Progenitor cell of endocrine pancreas (in vitro differentiated cells): ENCODE results near the gene GALNT2. TPM values are rescaled to one million over a fixed set of nuclear protein-coding genes. Genes with fewer than 3 reads are reported as not detected.

Experiments
- DNase-seq: peaks from one replicate; pipeline ENCODE4 v3.0.0; 2021; ENCODE audit warnings: low spot score; ENCODE audit not compliant: unreplicated experiment
- H3K27ac Mint-ChIP-seq: 2 replicates; pipeline ENCODE4 v1.8.0; 2021; ENCODE audit warnings: mild to moderate bottlenecking, moderate library complexity, mixed read lengths
- H3K27me3 Mint-ChIP-seq: 2 replicates; pipeline ENCODE4 v1.8.0; 2021; ENCODE audit warnings: mixed read lengths
- H3K36me3 Mint-ChIP-seq: 2 replicates; pipeline ENCODE4 v1.8.0; 2022; ENCODE audit warnings: mixed read lengths; ENCODE audit not compliant: insufficient read depth
- H3K4me1 Mint-ChIP-seq: 2 replicates; pipeline ENCODE4 v1.8.0; 2021; ENCODE audit warnings: low read depth, mixed read lengths
- H3K4me3 Mint-ChIP-seq: 2 replicates; pipeline ENCODE4 v1.8.0; 2021; ENCODE audit warnings: low read depth, mild to moderate bottlenecking, moderate library complexity, mixed read lengths
- H3K9me3 Mint-ChIP-seq: 2 replicates; pipeline ENCODE4 v1.8.0; 2021; ENCODE audit warnings: low read depth, mixed read lengths
- total RNA-seq: library from RNA; stranded (reverse); gene quantifications from 2 replicates; pipeline ENCODE4 v1.2.1, GENCODE V29; 2021
- TF ChIP-seq, protein P1 (sequence below): fragments of 200-600 bp; sonication (generic); IDR thresholded peaks from one replicate; pipeline ENCODE4 v1.5.0; 2021; ENCODE audit warnings: antibody characterized with exemption, mild to moderate bottlenecking; ENCODE audit not compliant: unreplicated experiment

The GALNT2 gene
- total RNA-seq, 1 donor from 2014 or later = 95.2 TPM

DNA sequence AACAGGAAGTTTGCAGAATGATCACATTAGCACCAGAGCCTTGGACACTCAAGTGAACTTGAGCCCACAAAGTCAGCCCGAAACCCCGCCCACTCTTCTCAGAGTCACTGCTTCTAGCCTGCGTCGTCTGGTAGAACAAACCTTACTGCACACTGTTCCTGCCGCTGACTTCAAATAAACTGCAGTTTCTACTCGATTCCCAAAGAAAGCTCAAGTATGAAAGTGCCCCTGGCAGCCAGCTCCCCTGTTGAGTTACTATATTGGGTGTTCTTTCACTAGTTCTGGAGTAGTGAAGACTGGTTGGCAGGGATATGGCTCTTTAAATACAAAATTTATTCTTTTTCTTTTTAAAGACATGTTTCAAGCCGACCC, 164.7 kb downstream of the GALNT2 start:
- Mint-ChIP-seq H3K4me1 (peaks cover 9% of the 10 kb centered on the region), H3K27ac (peak overlapping the region; percentile 5), H3K9me3 (no peaks in the 10 kb centered on the region), H3K27me3 (no peaks in the 10 kb centered on the region), H3K36me3 (no peaks in the 10 kb centered on the region), H3K4me3 (no peak overlapping the region)
- TF ChIP-seq, protein P1, sequence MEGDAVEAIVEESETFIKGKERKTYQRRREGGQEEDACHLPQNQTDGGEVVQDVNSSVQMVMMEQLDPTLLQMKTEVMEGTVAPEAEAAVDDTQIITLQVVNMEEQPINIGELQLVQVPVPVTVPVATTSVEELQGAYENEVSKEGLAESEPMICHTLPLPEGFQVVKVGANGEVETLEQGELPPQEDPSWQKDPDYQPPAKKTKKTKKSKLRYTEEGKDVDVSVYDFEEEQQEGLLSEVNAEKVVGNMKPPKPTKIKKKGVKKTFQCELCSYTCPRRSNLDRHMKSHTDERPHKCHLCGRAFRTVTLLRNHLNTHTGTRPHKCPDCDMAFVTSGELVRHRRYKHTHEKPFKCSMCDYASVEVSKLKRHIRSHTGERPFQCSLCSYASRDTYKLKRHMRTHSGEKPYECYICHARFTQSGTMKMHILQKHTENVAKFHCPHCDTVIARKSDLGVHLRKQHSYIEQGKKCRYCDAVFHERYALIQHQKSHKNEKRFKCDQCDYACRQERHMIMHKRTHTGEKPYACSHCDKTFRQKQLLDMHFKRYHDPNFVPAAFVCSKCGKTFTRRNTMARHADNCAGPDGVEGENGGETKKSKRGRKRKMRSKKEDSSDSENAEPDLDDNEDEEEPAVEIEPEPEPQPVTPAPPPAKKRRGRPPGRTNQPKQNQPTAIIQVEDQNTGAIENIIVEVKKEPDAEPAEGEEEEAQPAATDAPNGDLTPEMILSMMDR = no peak
- no peak for DNase-seq

DNA sequence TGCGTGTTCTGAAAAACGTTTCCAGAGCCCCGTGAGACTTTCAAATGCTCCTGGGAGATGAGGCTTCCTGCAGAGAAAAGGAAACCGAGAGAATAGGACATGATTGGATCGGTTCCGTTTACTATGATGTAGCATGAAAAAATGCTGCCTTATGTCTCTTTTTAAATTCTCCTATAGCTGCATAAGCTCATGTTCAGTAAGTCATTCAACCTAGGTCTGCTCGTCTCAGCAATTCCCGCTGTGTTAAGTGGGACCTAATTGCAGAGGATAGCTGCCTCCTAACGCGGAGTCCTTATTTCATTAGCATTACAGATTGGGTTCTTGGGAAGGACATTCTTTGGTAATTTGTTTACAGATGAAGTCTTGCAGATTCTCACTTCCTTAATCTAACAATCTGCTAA, 165.3 kb downstream of the GALNT2 start:
- H3K9me3 Mint-ChIP-seq = no peaks in the 10 kb centered on the region
- H3K36me3 Mint-ChIP-seq = no peaks in the 10 kb centered on the region
- no peaks in the 10 kb centered on the region for H3K27me3 Mint-ChIP-seq
- DNase-seq = no peak
- H3K4me1 Mint-ChIP-seq = peaks cover 9% of the 10 kb centered on the region
- H3K4me3 Mint-ChIP-seq = no peak overlapping the region
- no peak overlapping the region for H3K27ac Mint-ChIP-seq
- TF ChIP-seq, protein P1 = no peak

DNA sequence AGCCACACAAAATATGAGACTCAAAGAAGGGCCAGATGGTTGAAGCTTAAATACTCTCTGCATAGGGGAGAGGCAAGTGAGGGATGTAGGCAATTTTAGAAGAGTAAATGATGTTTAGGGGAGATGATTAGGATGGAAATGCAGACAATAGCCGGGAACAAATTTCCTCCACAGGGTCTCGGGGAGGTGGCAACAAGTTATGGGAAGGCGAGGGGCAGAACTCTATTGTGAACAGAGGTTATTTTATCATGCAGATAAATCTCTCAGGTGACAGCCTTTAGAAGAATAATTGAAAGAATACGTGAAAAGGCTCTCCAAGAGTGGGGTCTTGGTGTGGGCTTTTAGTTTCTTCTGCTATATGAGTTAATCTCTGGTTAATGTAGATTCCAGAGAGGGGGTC, 166.7 kb downstream of the GALNT2 start:
- no peak overlapping the region for H3K4me3 Mint-ChIP-seq
- H3K27ac Mint-ChIP-seq = no peak overlapping the region
- peaks cover 2% of the 10 kb centered on the region for H3K36me3 Mint-ChIP-seq
- TF ChIP-seq, protein P1 = no peak
- no peak for DNase-seq
- H3K9me3 Mint-ChIP-seq = no peaks in the 10 kb centered on the region
- H3K4me1 Mint-ChIP-seq = peaks cover 9% of the 10 kb centered on the region
- H3K27me3 Mint-ChIP-seq = no peaks in the 10 kb centered on the region

DNA sequence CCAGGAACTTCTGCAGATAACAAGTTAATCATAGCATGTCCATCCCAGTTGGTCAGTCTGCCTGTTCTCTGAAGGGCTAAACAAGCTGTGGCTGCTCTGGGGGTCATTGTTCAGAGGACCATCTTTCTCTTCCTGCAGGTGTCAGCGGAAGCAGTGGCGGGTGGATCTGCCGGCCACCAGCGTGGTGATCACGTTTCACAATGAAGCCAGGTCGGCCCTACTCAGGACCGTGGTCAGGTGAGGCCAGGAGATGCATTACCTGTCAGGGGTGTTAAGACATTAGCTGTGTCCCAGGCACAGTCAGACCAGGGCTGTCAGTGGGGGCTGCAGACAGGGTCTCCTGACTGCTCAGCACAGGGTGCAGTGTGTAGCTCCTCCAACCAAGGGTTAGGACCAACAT, 168.8 kb downstream of the GALNT2 start:
- Mint-ChIP-seq H3K4me1 (peaks cover 8% of the 10 kb centered on the region), H3K27ac (no peak overlapping the region), H3K9me3 (peaks cover 4% of the 10 kb centered on the region), H3K4me3 (no peak overlapping the region), H3K27me3 (no peaks in the 10 kb centered on the region), H3K36me3 (peaks cover 11% of the 10 kb centered on the region)
- no peak for DNase-seq
- TF ChIP-seq, protein P1 = no peak

DNA sequence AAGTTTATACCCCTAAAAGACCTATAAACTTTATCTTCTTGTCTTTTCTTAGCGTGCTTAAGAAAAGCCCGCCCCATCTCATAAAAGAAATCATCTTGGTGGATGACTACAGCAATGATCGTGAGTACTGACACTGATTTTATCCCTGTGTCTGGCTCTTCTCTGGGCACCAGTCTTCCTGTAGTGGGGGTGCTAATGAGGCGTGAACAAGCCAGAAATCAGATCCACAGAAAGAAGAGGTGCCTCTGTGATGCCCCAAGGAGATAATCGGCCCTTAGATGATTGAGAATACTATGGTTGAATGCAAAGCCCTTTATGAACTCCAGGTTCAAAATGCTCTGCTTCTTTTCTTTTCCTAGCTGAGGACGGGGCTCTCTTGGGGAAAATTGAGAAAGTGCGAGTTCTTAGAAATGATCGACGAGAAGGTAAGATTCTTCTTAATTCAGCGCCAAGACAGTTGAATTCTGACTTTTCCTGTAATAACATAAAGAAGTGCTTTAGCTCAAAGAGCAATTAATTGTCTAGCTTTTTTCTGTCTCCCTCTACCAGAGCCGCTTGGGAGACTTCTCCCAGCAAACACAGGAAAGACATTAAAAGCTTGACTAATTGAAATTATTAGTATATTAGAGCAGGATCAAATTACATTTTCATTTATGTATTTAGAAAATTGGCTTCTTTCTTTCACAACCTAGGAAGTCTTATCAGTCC, 169.4 kb downstream of the GALNT2 start:
- H3K27me3 Mint-ChIP-seq = no peaks in the 10 kb centered on the region
- TF ChIP-seq, protein P1 = no peak
- no peak overlapping the region for H3K27ac Mint-ChIP-seq
- H3K4me1 Mint-ChIP-seq = peaks cover 3% of the 10 kb centered on the region
- no peak for DNase-seq
- H3K36me3 Mint-ChIP-seq = peaks cover 16% of the 10 kb centered on the region
- H3K9me3 Mint-ChIP-seq = peaks cover 7% of the 10 kb centered on the region
- no peak overlapping the region for H3K4me3 Mint-ChIP-seq
